Neuron (in vitro differentiated cells): ENCODE measurements around the gene ENOPH1.
"Not testable (repeated sequence)": the region's sequence is repeated elsewhere in the genome, so short reads cannot be mapped to it uniquely, and the experiment has no call there.

Experiments
- H2AFZ ChIP-seq: one replicate; pipeline ENCODE4 v1.6.1; 2013; ENCODE audit warnings: low read depth, mild to moderate bottlenecking, inconsistent platforms, low read length, moderate library complexity
- H3K27me3 ChIP-seq: one replicate; pipeline ENCODE4 v1.6.1; 2013; ENCODE audit warnings: low read length; ENCODE audit not compliant: insufficient read depth
- H3K36me3 ChIP-seq: one replicate; pipeline ENCODE4 v1.6.1; 2013; ENCODE audit warnings: low read length; ENCODE audit not compliant: insufficient read depth
- H3K4me1 ChIP-seq: one replicate; pipeline ENCODE4 v1.6.1; 2013; ENCODE audit warnings: low read length; ENCODE audit not compliant: insufficient read depth
- H3K4me3 ChIP-seq: 2 replicates; pipeline ENCODE4 v1.5.1; 2013; ENCODE audit warnings: mild to moderate bottlenecking, low read length, moderate library complexity
- H3K9me3 ChIP-seq: one replicate; pipeline ENCODE4 v1.6.1; 2013; ENCODE audit warnings: low read length

Gene ENOPH1

GRCh38 chr4:82430193-82430963 lies at the start of gene ENOPH1, which contains the start of gene HNRNPDL:
Gene ENOPH1, plus strand, starts transcription at chr4:82430590. Its CDS starts 240 bp downstream, at chr4:82430830.
Gene HNRNPDL, minus strand, starts transcription at chr4:82430462. Its CDS starts 772 bp downstream, at chr4:82429690.
- Histone ChIP-seq H3K36me3 (peaks cover 51% of the 10 kb centered on the region), H3K4me3 (peak within 1 kb of the TSS; percentile 91), H2AFZ (peak within 1 kb of the TSS; percentile 18), H3K27me3 (no peaks in the 10 kb centered on the region), H3K9me3 (no peaks in the 10 kb centered on the region), H3K4me1 (peaks cover 28% of the 10 kb centered on the region)

- H3K9me3 ChIP-seq = peaks cover 10% of the 10 kb centered on the region
- H3K27me3 ChIP-seq = no peaks in the 10 kb centered on the region
- H2AFZ ChIP-seq = no peak overlapping the region
- no peak overlapping the region for H3K4me3 ChIP-seq
- H3K4me1 ChIP-seq = no peaks in the 10 kb centered on the region
- peaks cover 2% of the 10 kb centered on the region for H3K36me3 ChIP-seq
These were observed 49.6 kb upstream of the ENOPH1 start for GRCh38 chr4:82380831-82381230.

GRCh38 chr4:82381235-82381634 lies 49.2 kb upstream of the ENOPH1 start:
- no peak overlapping the region for H3K4me3 ChIP-seq
- peaks cover 2% of the 10 kb centered on the region for H3K36me3 ChIP-seq
- H3K9me3 ChIP-seq = peaks cover 10% of the 10 kb centered on the region
- H3K4me1 ChIP-seq = no peaks in the 10 kb centered on the region
- no peak overlapping the region for H2AFZ ChIP-seq
- H3K27me3 ChIP-seq = no peaks in the 10 kb centered on the region

DNA sequence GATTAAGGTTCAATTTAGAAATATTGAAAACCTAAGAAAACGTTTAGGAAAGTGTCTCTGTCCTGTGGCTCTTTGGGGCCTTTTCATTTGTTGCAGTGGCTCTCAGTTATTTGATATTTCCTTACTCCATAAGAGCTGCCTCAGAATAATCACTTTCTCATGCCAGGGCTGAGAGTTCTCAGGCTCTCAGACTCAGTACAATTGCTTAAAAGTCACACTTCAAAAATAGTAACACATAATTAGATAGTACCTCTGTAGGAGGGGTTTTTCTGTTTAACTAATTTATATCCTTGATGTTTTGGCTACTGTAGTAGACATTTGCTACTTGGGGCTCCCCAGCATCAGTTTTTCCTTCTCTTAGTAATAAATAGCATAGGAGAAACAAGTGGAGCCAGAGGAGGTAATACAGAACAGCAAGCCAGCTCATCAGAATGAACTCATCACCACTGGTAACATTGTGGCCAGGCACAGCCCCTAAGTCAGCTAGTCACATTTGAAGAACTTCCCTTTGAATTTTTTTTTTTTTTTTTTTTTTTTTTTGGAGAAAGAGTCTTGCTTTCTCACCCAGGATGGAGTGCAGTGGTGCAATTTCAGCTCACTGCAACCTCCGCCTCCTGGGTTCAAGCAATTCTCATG lies 48.6 kb upstream of the ENOPH1 start:
- Histone ChIP-seq H3K4me1 (no peaks in the 10 kb centered on the region), H3K36me3 (peaks cover 2% of the 10 kb centered on the region), H3K9me3 (peaks cover 10% of the 10 kb centered on the region), H3K27me3 (no peaks in the 10 kb centered on the region), H2AFZ (no peak overlapping the region), H3K4me3 (no peak overlapping the region)

DNA sequence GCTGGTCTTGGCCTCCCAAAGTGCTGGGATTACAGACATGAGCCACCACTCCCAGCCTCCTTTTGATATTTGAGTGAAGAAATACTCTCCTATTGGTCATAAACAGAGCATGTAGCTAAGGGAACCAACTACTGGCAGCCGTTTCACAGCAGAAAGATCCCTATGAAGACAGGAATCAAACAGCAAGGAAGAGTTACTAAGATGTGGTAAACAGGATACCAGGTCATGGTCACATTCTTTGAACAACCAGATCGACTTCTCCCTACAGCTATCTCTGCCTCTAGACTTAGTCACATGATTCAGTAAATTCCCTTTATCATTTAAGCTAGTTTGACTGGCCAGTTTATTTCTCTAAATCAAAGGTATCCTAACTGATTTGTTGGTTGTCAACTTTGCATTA lies 47.6 kb upstream of the ENOPH1 start:
- H3K9me3 ChIP-seq = peaks cover 10% of the 10 kb centered on the region
- H3K4me3 ChIP-seq = no peak overlapping the region
- H3K36me3 ChIP-seq = peaks cover 2% of the 10 kb centered on the region
- H2AFZ ChIP-seq = no peak overlapping the region
- H3K27me3 ChIP-seq = no peaks in the 10 kb centered on the region
- no peaks in the 10 kb centered on the region for H3K4me1 ChIP-seq

DNA sequence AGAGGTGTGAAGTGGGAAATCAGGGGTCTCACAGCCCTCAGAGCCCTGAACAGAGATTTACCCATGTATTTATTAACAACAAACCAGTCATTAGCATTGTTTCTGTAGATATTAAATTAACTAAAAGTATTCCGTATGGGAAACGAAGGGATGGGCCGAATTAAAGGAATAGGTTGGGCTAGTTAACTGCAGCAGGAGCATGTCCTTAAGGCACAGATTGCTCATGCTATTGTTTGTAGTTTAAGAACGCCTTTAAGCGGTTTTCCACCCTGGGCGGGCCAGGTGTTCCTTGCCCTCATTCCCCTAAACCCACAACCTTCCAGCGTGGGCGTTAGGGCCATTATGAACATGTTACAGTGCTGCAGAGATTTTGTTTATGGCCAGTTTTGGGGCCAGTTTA lies 44.1 kb upstream of the ENOPH1 start:
- not testable (repeated sequence) for H3K27me3 ChIP-seq

GRCh38 chr4:82388405-82388804 lies 42.0 kb upstream of the ENOPH1 start:
- H2AFZ ChIP-seq = no peak overlapping the region
- peaks cover 4% of the 10 kb centered on the region for H3K9me3 ChIP-seq
- no peak overlapping the region for H3K4me3 ChIP-seq
- no peaks in the 10 kb centered on the region for H3K27me3 ChIP-seq
- H3K4me1 ChIP-seq = peaks cover 3% of the 10 kb centered on the region
- H3K36me3 ChIP-seq = no peaks in the 10 kb centered on the region

More for the DNA sequence above, 44.1 kb upstream of the ENOPH1 start:
- H3K4me1 ChIP-seq, H3K9me3 ChIP-seq, H3K36me3 ChIP-seq, H2AFZ ChIP-seq, H3K4me3 ChIP-seq: not testable (repeated sequence)

DNA sequence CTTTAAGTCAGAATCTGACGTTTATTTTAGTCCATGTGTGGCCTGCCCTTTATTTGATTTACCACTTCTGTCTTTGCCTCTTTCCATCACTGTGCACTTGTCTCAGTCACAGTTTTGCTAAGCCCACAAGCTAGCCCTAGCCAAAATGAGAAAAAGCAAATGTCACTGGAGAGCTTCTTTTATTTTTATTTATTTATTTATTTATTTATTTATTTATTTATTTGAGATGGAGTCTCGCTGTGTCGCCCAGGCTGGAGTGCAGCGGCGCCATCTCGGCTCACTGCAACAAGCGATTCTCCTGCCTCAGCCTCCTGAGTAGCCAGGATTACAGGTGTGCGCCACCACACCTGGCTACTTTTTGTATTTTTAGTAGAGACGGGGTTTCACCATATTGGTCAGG lies 40.3 kb upstream of the ENOPH1 start:
- H3K4me3 ChIP-seq, H3K27me3 ChIP-seq, H3K4me1 ChIP-seq, H2AFZ ChIP-seq, H3K9me3 ChIP-seq, H3K36me3 ChIP-seq: not testable (repeated sequence)

- H3K4me1 ChIP-seq = no peaks in the 10 kb centered on the region
- H3K4me3 ChIP-seq = no peak overlapping the region
- H2AFZ ChIP-seq = no peak overlapping the region
- H3K9me3 ChIP-seq = no peaks in the 10 kb centered on the region
- H3K36me3 ChIP-seq = no peaks in the 10 kb centered on the region
- H3K27me3 ChIP-seq = no peaks in the 10 kb centered on the region
These were observed 35.5 kb upstream of the ENOPH1 start for GRCh38 chr4:82394896-82395295.

DNA sequence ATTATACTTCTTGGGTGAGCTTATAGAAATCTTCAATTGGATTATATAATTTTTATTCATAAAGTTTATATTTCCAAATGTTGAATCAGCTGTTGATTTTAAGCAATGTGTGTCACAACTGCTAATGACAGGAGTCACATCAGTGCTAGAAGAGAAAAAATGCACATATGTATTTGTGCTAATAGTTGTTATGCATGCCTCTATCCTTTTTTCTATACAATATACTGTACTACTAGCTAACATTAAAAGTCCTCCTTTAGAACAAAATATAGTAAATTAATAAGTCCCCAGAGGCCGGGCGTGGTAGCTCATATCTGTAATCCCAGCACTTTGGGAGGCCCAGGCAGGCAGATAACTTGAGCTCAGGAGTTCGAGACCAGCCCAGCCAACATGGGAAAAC lies 32.9 kb upstream of the ENOPH1 start:
- H3K27me3 ChIP-seq = no peaks in the 10 kb centered on the region

DNA sequence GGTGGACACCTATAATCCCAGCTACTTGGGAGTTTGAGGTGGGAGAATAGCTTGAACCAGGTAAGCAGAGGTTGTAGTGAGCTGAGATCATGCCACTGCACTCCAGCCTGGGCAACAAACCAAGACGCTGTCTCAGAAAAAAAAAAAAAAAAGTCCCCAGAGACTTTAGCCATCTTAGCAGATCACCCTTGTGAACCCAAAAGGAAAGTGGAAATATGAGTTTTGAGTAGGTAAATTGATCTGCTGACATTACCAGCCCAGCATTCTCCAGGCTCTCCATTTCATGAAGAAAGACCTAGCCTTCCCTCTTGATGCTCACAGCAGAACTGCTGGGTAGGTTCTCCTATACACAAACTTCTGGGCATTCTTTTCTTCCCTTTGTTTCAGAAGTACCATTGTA lies 32.1 kb upstream of the ENOPH1 start:
- H2AFZ ChIP-seq = no peak overlapping the region
- H3K4me1 ChIP-seq = no peaks in the 10 kb centered on the region
- no peak overlapping the region for H3K4me3 ChIP-seq
- no peaks in the 10 kb centered on the region for H3K9me3 ChIP-seq
- no peaks in the 10 kb centered on the region for H3K36me3 ChIP-seq
- no peaks in the 10 kb centered on the region for H3K27me3 ChIP-seq

More for the DNA sequence above, 32.9 kb upstream of the ENOPH1 start:
- no peak overlapping the region for H2AFZ ChIP-seq
- no peaks in the 10 kb centered on the region for H3K4me1 ChIP-seq
- no peak overlapping the region for H3K4me3 ChIP-seq
- no peaks in the 10 kb centered on the region for H3K36me3 ChIP-seq
- no peaks in the 10 kb centered on the region for H3K9me3 ChIP-seq

DNA sequence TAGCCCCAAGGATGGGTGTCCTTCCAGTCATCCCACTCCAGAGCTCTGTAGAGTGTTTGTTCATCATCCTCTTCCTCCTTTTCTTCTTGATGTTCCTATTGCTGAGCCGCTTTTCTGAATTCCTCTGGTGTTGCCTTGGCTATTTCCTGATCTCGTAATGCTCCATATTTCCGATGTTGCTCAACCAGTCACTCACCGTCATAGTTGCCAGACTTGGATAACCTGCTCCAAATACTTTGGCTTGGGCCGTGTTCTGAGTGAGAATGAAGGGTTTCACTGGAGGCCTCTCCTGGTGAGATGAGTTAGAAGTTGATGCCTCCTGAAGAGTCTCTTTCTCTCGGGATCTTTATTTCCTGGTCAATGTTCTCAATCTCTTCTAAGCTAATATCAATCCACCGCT lies 28.8 kb upstream of the ENOPH1 start:
- H3K4me3 ChIP-seq = no peak overlapping the region
- H3K27me3 ChIP-seq = no peaks in the 10 kb centered on the region
- H3K4me1 ChIP-seq = no peaks in the 10 kb centered on the region
- no peaks in the 10 kb centered on the region for H3K36me3 ChIP-seq
- H2AFZ ChIP-seq = no peak overlapping the region
- no peaks in the 10 kb centered on the region for H3K9me3 ChIP-seq

GRCh38 chr4:82402196-82402775 lies 28.1 kb upstream of the ENOPH1 start:
- Histone ChIP-seq H3K36me3 (no peaks in the 10 kb centered on the region), H3K4me3 (no peak overlapping the region), H2AFZ (no peak overlapping the region), H3K9me3 (no peaks in the 10 kb centered on the region), H3K4me1 (no peaks in the 10 kb centered on the region), H3K27me3 (no peaks in the 10 kb centered on the region)
